Gastrocnemius medialis (tissue), 4 donors: ENCODE data around the gene CHST13. TPM values are rescaled to one million over a fixed set of nuclear protein-coding genes. Genes with fewer than 3 reads are reported as not detected.

ENCODE experiments used
- ATAC-seq, 2 donors: fragments of 150-250 bp; one replicate each; pipeline ENCODE4 v1.9.1; 2016
- DNase-seq, 2 donors: peaks; one replicate each; pipeline ENCODE4 v3.0.0-alpha.2; 2019
- H3K27ac ChIP-seq, 4 donors: fragments of 200-600 bp; sonication (generic); 1 replicate in 1 of 4; 2 replicates in 3 of 4; pipeline ENCODE4 v1.5.1; 2016 to 2018; ENCODE audit warnings: mild to moderate bottlenecking in 2 of 4, moderate library complexity in 1 of 4
- H3K27me3 ChIP-seq, 3 donors: fragments of 200-600 bp; sonication (generic) in 2 of 3; 1 replicate in 1 of 3; 2 replicates in 2 of 3; pipeline versions ENCODE4 v1.5.1 to v1.6.0; 2016 to 2019; ENCODE audit warnings: mild to moderate bottlenecking in 1 of 3, moderate library complexity in 1 of 3
- H3K36me3 ChIP-seq, 2 donors: fragments of 200-600 bp; sonication (generic) in 1 of 2; one replicate each; pipeline ENCODE4 v1.5.1; 2017 to 2018
- H3K4me1 ChIP-seq, 2 donors: fragments of 200-600 bp; sonication (generic) in 1 of 2; one replicate each; pipeline ENCODE4 v1.5.1; 2016 to 2017; ENCODE audit warnings: mild to moderate bottlenecking in 2 of 2
- H3K4me3 ChIP-seq, 4 donors: fragments of 200-600 bp; sonication (generic) in 3 of 4; 1 replicate in 1 of 4; 2 replicates in 3 of 4; pipeline ENCODE4 v1.5.1; 2016 to 2019; ENCODE audit warnings: mild to moderate bottlenecking in 2 of 4
- H3K9me3 ChIP-seq, 3 donors: fragments of 200-600 bp; sonication (generic) in 2 of 3; 1 replicate in 1 of 3; 2 replicates in 2 of 3; pipeline ENCODE4 v1.5.1; 2016 to 2019
- CTCF ChIP-seq, 5 experiments: fragments of 450-650 bp in 3 of 5; fragments of 200-600 bp in 2 of 5; sonication (generic) in 2 of 5; IDR thresholded peaks in 4 of 5; conservative IDR thresholded peaks in 1 of 5; 1 replicate in 4 of 5; 2 replicates in 1 of 5; pipeline ENCODE4 v1.5.1; 2016 to 2019; ENCODE audit warnings: antibody characterized with exemption in 5 of 5, mild to moderate bottlenecking in 3 of 5, moderate library complexity in 3 of 5
- POLR2A ChIP-seq, 2 donors: fragments of 450-650 bp; IDR thresholded peaks; one replicate each; pipeline ENCODE4 v1.6.1; 2017; ENCODE audit warnings: antibody characterized with exemption in 2 of 2, mild to moderate bottlenecking in 2 of 2, moderate library complexity in 2 of 2
- in situ Hi-C, 4 donors: fragments of 200-750 bp; cut with MboI; loops; one replicate each; pipeline versions ENCODE4 v1.15.0 to v1.8.0; 2017; ENCODE audit warnings: low sequenced_read_pairs in 4 of 4
- intact Hi-C: fragments of 100-400 bp; cut with DNase I; formaldehyde crosslinking; loops from one replicate; pipeline ENCODE4 v1.15.1; 2023; ENCODE audit warnings: low total_unique reads
- total RNA-seq, 4 donors: library from RNA; depleted of rRNA; stranded (reverse); fragments of >200 nt; gene quantifications; one replicate each; pipeline versions ENCODE4 v1.1.0 to v1.2.3, GENCODE V29; 2016

CHST13 gene
- total RNA-seq, 4 donors from 2014 or later = 0.49 TPM; not detected in 3

GRCh38 chr3:126476166-126477060, 47.5 kb upstream of the CHST13 start:
- H3K27ac ChIP-seq = peak overlapping the region; percentile 90 to 96 (median 94)
- peak overlapping the region; percentile 60 to 75 (median 62) for H3K4me3 ChIP-seq
- no peaks in the 10 kb centered on the region for H3K27me3 ChIP-seq
- H3K36me3 ChIP-seq = no peaks in the 10 kb centered on the region
- TF ChIP-seq CTCF (IDR thresholded peaks at IDR 0.05 in 4 of 5, conservative IDR thresholded peaks at IDR 0.05 in 1 of 5) (no peak), POLR2A (IDR thresholded peaks at IDR 0.05) (peak; percentile 75 to 81)
- peaks cover 32 to 37% of the 10 kb centered on the region in 2 donors for H3K4me1 ChIP-seq
- DNase-seq (peak in 1 of 2 donors; percentile 69), ATAC-seq (peak; percentile 11 to 20)
- no peaks in the 10 kb centered on the region for H3K9me3 ChIP-seq
- intact Hi-C loops (loop anchor here (10.0 kb wide), 1 partner anchor 562 kb away; no protein-coding TSS in a partner anchor), in situ Hi-C loops (loop anchor here in 2 of 4 donors (10.0 kb wide), 2 partner anchors 82 to 222 kb away; partner anchors contain the start of gene CFAP100 (in 2 of the 2))

GRCh38 chr3:126477061-126477380, 46.9 kb upstream of the CHST13 start:
- Histone ChIP-seq H3K27me3 (no peaks in the 10 kb centered on the region), H3K4me1 (peaks cover 26 to 35% of the 10 kb centered on the region in 2 donors), H3K9me3 (no peaks in the 10 kb centered on the region), H3K4me3 (peak overlapping the region in 1 of 4 donors; percentile 75), H3K36me3 (no peaks in the 10 kb centered on the region), H3K27ac (peak overlapping the region in 3 of 4 donors; percentile 40 to 95 (median 90))
- intact Hi-C loops = loop anchor here (10.0 kb wide), 1 partner anchor 562 kb away; no protein-coding TSS in a partner anchor
- TF ChIP-seq POLR2A (IDR thresholded peaks at IDR 0.05) (no peak), CTCF (IDR thresholded peaks at IDR 0.05 in 4 of 5, conservative IDR thresholded peaks at IDR 0.05 in 1 of 5) (no peak)
- in situ Hi-C loops = loop anchor here in 2 of 4 donors (10.0 kb wide), 2 partner anchors 82 to 222 kb away; partner anchors contain the start of gene CFAP100 (in 2 of the 2)
- no peak for DNase-seq
- no peak for ATAC-seq

GRCh38 chr3:126478581-126479310, 45.2 kb upstream of the CHST13 start:
- intact Hi-C loops (loop anchor here (10.0 kb wide), 1 partner anchor 564 kb away; no protein-coding TSS in a partner anchor), in situ Hi-C loops (loop anchor here in 2 of 4 donors (10.0 kb wide), 2 partner anchors 84 to 224 kb away; partner anchors contain the start of gene CFAP100 (in 2 of the 2))
- TF ChIP-seq POLR2A (IDR thresholded peaks at IDR 0.05) = no peak
- no peak for TF ChIP-seq CTCF (IDR thresholded peaks at IDR 0.05 in 4 of 5, conservative IDR thresholded peaks at IDR 0.05 in 1 of 5)
- ATAC-seq = no peak
- H3K4me3 ChIP-seq = no peak overlapping the region
- no peaks in the 10 kb centered on the region for H3K9me3 ChIP-seq
- H3K27me3 ChIP-seq = no peaks in the 10 kb centered on the region
- H3K36me3 ChIP-seq = no peaks in the 10 kb centered on the region
- H3K4me1 ChIP-seq = peaks cover 10 to 25% of the 10 kb centered on the region in 2 donors
- DNase-seq = no peak
- no peak overlapping the region for H3K27ac ChIP-seq

- Histone ChIP-seq H3K36me3 (no peaks in the 10 kb centered on the region), H3K4me1 (peaks cover 5 to 26% of the 10 kb centered on the region in 2 donors), H3K9me3 (no peaks in the 10 kb centered on the region), H3K27ac (no peak overlapping the region), H3K27me3 (no peaks in the 10 kb centered on the region), H3K4me3 (no peak overlapping the region)
- no peak for DNase-seq
- intact Hi-C loops = loop anchor here (10.0 kb wide), 1 partner anchor 565 kb away; no protein-coding TSS in a partner anchor
- no peak for ATAC-seq
- in situ Hi-C loops = loop anchor here in 2 of 4 donors (10.0 kb wide), 2 partner anchors 85 to 225 kb away; partner anchors contain the start of gene CFAP100 (in 2 of the 2)
- TF ChIP-seq POLR2A (IDR thresholded peaks at IDR 0.05) = no peak
These were observed 44.3 kb upstream of the CHST13 start for GRCh38 chr3:126479642-126480041.
